GM19351 (cell line): ENCODE results near the gene MAP3K20.
A peak's percentile ranks its signal among the peaks of the same experiment; 100 is the strongest.
"Not testable (repeated sequence)": the region's sequence is repeated elsewhere in the genome, so short reads cannot be mapped to it uniquely, and the experiment has no call there.

Experiments
- ATAC-seq: cut with Tn5 transposase; IDR thresholded peaks from one replicate; pipeline ENCODE4 v1.9.1; 2021; ENCODE audit warnings: mild to moderate bottlenecking, moderate library complexity; ENCODE audit not compliant: unreplicated experiment

MAP3K20 gene

GRCh38 chr2:173119069-173119807 is 43.6 kb downstream of the MAP3K20 start:
- peak; percentile 63 for ATAC-seq

DNA sequence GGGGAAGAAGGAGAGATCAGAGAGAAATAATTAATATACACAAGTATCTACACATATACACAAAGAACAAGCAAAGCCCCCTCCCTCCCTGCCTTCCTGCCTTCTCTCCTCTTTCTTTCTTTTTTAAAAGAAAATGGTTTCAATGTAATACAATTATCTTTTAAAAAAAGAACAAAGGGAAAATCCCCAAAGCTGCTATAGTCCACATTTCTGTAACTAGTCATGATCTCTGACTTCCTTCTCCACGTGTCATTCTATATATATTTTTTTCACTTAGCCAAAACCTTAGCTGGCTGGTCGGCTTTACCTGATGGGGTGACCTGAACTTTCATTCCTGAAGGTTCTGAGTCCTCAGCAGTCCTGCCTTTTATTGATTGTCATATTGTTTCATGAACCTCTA is 44.3 kb downstream of the MAP3K20 start:
- peak; percentile 50 for ATAC-seq

GRCh38 chr2:173122936-173123335 is 47.3 kb downstream of the MAP3K20 start:
- no peak for ATAC-seq

GRCh38 chr2:173124441-173124840 is 48.8 kb downstream of the MAP3K20 start:
- ATAC-seq = no peak

DNA sequence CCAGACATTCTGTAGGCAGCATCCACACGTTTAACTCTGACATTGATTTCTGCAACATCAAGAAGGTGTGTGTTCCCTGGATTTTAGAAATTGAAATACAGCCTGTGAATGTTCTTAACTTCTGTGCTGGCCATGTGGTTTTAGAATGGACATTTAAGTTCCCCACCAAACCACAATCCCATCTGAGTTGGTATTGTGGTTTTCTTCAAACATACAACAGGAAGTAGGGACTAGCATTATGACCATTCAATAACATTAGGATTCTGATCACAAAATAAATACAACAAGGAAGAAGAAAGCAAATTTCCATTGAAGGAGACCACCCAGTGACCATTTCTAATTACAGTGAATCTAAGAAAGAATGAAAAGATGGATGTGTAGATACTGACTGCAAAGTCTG is 51.2 kb downstream of the MAP3K20 start:
- no peak for ATAC-seq

- not testable (repeated sequence) for ATAC-seq
Observed at GRCh38 chr2:173128132-173128531, 52.5 kb downstream of the MAP3K20 start.

GRCh38 chr2:173130496-173131465 is 55.1 kb downstream of the MAP3K20 start:
- ATAC-seq = no peak

DNA sequence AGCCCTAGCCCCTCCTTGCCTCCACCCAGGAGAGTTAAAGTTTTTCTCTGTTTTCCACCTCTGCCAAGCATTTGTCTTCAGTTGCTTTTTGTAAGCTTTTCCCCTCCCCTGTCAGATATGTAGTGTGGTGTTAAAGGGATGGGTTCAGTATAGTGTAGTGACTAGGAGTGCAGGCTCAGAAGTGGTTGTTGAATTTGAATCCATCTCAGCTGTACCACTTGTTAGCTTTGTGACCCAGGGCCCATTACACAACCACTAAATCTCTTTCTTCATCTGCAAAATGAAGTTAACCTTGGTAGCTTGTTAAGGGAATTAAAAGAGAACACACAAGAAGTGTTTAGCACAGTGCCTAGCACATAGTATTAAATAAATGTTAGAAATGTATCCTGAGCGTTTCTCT is 56.9 kb downstream of the MAP3K20 start:
- ATAC-seq = no peak

- no peak for ATAC-seq
Observed at GRCh38 chr2:173134703-173135102, 59.1 kb downstream of the MAP3K20 start.

DNA sequence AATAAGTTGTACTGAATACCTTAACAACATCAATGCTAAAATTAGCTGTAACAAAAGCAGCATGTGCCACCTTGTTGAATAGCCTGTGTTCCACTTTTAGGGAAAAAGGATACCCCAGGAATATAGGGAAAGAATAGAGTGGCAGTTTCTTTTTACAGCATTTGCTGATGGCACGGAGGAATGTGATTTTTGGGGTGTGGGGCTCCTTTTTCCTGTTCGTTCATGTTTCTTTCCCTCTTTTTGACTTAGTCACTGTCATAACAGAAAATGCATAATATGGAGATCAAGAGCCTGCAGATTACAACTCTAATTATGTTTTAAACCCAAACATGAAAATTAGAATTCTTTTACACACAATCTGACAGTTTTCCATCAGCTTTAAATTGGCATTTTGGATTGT is 60.4 kb downstream of the MAP3K20 start:
- no peak for ATAC-seq

DNA sequence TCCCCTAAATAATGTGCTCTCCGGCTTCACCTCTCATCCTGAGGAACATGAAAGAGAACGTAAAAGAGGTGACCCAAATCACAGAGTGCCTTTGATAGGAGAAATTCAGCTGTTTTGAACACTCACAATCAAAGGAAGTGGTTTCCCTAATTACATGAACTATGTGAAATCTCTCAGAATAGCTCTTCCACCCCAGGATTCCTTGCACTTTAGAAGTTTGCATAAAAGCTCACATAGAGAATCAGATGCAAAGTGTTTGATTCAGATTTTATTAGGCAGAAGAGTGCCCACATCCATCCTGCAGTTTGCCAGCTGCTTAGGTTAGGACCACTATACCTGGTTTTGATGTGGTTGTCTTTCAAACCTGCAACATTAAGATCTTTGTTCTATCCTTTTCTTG is 61.0 kb downstream of the MAP3K20 start:
- ATAC-seq = no peak

DNA sequence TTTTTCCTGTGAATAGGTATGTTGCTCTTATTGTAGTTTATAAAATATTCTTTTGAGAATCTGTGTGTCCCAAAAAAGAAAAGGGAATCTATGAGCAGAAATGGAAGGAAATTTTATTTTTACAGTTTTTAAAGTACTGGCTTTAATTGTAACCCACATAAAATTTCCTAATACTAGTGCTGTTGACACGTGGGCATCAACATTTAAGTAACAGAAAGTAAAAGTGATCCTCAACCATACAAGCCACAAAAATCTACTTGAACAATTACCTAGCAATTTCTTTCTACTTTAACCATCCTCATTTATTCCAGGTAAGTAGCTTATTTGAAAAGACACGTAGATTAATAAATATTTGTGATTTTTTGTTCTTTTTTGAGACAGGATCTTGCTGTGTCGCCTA is 62.0 kb downstream of the MAP3K20 start:
- ATAC-seq = no peak

DNA sequence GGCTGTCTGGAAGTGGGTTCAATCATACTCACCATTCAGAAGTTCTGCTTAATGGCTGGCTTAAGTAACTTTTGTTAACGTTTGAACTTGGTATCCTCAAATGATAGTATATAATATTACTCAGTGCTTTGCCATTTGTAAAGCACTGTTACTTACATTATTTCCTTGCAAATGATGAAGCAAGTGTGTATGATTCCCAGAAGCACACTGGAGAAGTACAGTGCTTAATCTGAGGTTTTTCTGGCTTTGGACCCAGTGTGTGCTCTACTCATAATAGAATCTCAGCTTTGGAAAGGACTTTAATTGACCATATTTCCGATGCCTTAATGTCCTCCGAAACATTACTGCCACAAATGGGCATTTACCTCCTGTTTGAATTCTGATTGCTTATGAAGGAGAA is 63.3 kb downstream of the MAP3K20 start:
- no peak for ATAC-seq

- no peak for ATAC-seq
Observed at GRCh38 chr2:173141666-173142065, 66.0 kb downstream of the MAP3K20 start.

- no peak for ATAC-seq
Observed at GRCh38 chr2:173145454-173145853, 69.8 kb downstream of the MAP3K20 start.

GRCh38 chr2:173146590-173146989 is 70.9 kb downstream of the MAP3K20 start:
- no peak for ATAC-seq

DNA sequence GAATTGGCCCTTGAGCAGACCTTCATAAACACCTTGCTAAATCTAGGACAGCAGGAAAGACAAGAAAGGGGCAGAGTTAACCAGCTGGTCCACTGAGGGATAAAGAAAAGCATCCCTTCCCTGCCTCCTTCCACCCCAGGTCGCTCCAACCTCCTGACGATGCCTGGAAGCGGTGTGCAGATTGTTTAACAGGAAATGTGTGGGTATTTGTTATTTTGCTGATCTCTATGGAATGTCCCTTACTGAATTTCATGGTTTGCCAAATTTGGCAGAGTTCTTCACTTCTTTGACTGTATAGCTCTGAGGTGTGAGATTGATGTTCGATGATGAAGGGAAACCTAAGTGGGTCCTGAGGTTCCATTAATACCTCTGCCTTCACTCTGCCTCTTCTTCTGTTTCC is 72.9 kb downstream of the MAP3K20 start:
- no peak for ATAC-seq

DNA sequence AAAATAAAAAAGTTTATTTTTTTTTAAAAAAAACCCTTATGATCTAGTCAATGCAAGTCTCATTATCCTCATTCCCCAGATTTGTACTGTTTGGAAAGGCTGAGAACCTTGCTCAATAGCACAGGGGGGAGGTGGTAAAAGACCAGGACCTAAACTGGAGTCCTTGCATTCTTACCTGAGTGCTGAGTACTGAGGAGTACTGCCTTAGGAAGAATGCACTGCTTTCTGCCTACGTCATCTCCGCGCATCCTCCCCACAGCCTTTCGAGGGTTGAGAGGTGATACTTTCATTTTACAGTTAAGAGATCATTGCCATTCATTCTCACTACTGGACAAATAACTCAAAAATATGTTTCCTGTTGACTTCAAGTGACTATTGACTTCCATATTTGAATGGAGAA is 73.8 kb downstream of the MAP3K20 start:
- ATAC-seq = peak; percentile 88

- ATAC-seq = no peak
Observed at GRCh38 chr2:173150087-173150486, 74.4 kb downstream of the MAP3K20 start.

GRCh38 chr2:173150963-173151362 is 75.3 kb downstream of the MAP3K20 start:
- ATAC-seq = no peak

- peak; percentile 72 for ATAC-seq
Observed at GRCh38 chr2:173151671-173152401, 76.2 kb downstream of the MAP3K20 start.
